CD1c-positive myeloid dendritic cell (primary cell): Measurements from ENCODE around the gene ADCY1.
"Not testable (repeated sequence)": the region's sequence is repeated elsewhere in the genome, so short reads cannot be mapped to it uniquely, and the experiment has no call there.

Source experiments
- DNase-seq: peaks from one replicate; pipeline ENCODE4 v3.0.0-alpha.2; 2016; ENCODE audit errors: extremely low spot score

The ADCY1 gene

DNA sequence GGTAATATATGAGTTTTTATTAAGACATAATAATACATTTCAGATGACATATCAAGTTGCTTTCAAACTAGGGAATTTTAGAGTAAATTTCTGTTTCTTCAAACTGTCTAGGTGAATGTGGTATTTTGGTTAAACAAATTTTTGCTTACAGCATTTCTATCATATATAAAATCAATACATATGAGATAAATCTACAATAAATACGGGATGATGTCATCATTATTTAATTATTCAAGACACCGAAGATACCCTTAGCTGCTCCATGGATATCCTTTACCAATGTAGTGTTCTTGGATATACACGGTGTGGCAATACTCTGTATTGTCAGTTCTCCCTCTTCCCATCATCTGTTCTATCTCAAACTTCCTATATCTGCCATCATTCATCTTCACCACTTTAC lies 166.4 kb downstream of the ADCY1 start:
- not testable (repeated sequence) for DNase-seq

DNA sequence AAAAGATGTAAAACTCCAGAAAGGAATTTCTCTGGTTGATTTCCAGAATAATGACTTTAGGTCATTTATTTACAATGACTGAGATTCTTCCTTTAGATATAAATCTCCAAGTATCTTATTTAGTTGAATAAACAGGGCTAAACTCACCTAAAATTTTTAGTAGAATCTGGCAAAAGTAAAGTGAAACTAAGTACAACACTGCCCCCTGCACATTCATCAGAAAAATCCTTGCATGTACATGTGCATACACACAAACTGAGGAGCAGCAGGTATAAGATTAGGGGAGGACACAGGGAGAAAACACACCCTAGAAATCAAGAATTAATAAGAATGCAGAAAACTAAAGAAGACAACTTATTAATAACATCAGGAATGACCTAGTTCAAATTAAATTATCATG lies 174.8 kb downstream of the ADCY1 start:
- DNase-seq, result not testable (repeated sequence)

DNA sequence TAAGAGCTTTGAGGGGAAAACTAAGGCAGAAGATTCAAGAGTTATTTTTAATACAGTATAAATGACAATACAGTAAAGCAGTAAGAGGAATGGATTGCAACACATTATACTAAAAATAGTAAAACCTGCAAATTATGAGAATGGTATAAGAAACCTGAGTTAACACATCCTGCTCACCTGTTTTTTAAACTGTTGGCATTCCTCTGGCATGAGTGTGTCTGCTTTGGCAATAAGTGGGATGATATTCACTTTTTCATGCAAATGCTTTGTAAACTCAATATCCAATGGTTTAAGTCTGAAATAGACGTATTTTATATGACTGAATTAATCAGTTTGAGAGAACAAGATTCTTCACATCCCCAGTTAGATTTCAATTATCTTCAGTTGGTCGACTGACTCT lies 177.2 kb downstream of the ADCY1 start:
- DNase-seq, result not testable (repeated sequence)

DNA sequence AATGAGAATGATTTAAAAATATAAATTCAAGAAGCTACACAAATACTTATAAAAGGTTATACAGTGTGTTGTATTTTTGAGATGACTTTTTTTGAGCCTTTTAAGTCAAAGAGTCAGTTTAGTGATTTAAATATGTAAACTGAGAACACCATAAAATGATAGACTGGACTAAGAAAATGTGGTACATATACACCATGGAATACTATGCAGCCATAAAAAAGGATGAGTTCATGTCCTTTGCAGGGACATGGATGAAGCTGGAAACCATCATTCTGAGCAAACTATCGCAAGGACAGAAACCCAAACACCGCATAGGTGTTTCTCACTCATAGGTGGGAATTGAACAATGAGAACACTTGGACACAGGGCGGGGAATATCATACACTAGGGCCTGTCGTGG lies 182.2 kb downstream of the ADCY1 start:
- not testable (repeated sequence) for DNase-seq

DNA sequence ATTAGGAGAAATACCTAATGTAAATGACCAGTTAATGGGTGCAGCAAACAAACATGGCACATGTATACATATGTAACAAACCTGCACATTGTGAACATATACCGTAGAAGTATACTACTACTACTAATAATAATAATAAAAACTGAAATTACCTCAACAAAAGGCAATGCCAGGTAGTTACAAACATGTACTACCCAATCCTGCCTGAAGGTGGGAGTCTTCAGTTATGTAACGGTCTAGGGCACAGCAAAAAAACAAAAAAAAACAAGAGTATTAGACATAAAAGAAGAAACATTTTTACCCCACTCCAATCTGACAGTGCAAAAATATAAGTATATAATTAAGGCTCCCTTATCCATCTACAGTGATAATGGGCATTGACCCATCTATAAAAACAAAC lies 182.6 kb downstream of the ADCY1 start:
- DNase-seq, result not testable (repeated sequence)

DNA sequence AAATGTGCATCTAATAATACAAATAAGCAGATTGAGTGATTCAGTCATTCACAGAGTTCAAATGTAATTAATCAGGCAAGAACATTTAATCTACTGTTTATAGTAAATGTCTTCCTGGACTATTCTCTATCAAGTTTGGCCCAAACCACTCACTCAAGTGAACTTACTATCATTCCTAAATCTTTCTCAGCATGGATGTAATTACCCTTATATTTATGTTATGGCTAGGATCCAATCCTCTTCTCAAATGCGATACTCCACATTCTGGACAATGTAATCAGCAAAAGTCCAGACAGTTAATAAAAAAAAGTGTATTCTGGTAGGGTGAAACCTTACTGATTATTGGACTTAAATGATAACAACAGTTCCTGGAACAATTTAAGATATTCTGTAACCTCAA lies 185.3 kb downstream of the ADCY1 start:
- not testable (repeated sequence) for DNase-seq

DNA sequence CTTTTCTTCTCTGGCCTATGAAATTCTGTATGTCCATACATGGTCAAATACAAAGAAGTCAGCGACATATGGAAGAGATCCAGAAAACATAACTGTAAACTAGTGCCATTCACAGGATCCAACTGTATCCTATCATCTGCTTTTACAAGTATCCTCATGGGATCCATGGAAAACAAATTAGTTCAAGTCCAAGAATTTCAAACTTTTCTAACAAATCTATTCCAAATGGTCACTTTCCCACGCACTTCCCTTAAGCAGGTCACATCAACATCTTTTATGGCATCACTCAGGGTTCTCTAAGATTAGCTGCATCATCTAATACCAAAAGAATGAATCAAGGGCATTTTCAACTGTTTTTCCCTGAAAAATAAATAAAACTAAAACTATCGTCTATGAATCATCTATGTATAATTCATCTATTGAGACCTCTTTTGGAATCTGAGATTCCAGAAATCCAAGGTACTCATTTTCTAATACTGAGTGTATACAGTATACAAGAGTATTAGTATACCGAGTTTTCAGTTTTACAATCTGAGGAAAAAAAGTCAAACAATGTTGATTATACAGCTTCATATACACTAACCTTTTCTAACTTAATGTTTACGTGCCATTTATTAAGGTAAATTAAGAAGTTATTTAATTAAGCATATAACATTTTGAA lies 187.5 kb downstream of the ADCY1 start:
- not testable (repeated sequence) for DNase-seq

DNA sequence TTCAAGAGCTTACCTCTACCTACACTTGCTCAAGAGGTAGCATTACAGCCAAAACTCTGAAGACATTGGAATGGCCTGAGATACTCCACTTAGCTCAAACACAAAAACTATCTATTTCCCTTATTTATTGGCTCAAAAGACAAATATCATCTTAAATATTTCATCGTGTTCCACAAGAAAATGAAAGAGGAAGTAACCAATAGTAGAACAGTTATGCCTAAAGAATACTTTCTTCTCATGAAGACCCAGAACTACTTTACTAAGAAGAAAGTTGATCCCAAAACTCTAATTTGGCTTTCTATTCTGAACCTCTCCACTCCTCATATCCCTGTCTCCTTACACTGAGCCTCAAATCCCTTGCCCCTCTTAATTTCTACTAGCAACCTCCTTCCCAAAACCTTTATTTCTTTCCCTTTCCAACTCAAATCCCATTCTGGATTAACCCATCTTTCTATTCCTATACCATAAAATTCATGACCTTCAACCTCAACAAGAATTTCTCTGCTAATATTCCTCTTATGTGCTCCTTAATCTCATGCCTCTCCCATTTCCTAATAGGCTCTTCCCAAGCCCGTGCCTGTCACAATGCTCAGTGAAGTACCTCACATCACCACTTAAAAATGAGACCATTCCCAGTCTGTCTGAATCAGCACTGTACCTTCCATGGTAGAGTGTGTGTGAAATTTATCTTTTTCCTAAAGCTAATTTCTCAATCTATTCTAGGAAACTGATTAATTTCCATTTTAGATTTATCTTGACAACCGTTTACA lies 188.2 kb downstream of the ADCY1 start:
- DNase-seq, result not testable (repeated sequence)

DNA sequence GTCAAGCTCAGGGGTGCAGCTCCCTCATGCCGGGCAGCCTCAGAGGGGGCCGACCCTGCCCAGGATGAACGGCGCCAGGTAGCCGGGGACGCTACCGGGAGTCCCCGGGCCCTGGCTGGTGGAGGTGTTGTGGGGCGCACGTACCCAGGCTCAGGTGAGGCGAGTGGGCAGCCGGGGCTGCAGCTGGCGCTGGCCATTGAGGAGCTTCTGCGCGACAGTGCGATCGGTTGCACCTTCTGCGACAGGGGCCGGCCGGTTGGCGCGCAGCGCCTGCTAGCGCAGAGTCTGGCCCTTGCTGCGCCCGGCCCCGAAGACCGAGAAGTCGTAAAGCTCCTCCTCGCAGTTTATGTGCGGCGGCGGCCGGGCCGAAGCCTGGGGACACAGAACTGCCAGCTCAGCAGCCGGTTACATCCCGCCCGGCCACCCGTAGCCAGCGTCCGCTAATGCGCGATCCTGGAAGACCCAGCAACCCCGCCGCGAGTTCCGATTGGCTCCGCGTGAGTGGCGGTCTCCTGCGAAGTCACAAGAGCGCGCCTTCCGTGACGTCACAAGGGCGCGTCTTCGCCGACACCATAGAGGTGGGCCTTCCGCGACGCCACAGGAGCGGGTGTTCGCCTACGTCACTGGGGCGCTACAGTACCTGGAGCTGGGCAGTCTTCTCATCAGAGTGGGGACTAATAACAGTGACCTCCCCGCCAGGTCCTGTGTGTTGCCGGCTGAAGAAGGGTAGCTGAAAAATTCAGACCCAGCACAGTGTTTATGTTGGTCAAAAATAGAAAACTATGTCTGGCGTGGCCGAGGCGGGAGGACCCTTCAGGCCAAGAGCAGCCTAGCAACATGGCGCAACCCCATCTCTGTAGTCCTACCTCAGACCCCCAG lies 194.6 kb downstream of the ADCY1 start:
- DNase-seq, result peak; percentile 100

DNA sequence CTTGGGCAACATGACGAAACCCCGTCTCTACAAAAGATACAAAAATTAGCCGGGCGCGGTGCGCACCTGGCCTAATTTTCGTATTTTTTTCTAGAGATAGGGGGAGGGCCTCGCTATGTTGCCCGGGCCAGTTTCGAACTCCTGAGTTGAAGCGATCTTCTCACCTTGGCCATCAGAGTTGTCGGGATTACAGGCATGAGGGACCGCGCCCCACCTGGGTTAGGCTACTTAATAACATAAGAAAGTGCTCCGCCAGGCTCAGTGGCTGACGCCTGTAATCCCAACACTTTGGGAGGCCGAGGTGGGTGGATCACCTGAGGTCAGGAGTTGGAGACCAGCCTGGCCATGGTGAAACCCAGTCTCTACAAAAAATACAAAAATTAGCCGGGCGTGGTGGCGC lies 195.5 kb downstream of the ADCY1 start:
- not testable (repeated sequence) for DNase-seq
